Naive thymus-derived CD4-positive, alpha-beta T cell (primary cell): ENCODE data around the gene MAGI2. TPM values are rescaled to one million over a fixed set of nuclear protein-coding genes. Genes with fewer than 3 reads are reported as not detected.

Source experiments
- ATAC-seq: fragments of 150-1000 bp; cut with Tn5 transposase; 2 replicates; pipeline ENCODE4 v1.10.0; 2021; ENCODE audit warnings: mild to moderate bottlenecking, moderate library complexity
- CTCF ChIA-PET: fragments of 350-600 bp; sonication (Branson Sonifier 250); formaldehyde crosslinking; loops from one replicate; lab custom pipeline; 2021; ENCODE audit warnings: antibody characterized with exemption; lab: Charles Lee
- POLR2A ChIA-PET: fragments of 350-600 bp; sonication (Branson Sonifier 250); formaldehyde crosslinking; loops from one replicate; lab custom pipeline; 2021; ENCODE audit warnings: antibody characterized with exemption, inconsistent platforms; lab: Charles Lee
- DNase-seq, 9 donors: peaks; one replicate each; pipeline versions ENCODE4 v3.0.0 to v3.0.0-alpha.2; 2020 to 2022; ENCODE audit warnings: mixed read lengths in 1 of 9
- H3K27ac ChIP-seq: one replicate; pipeline ENCODE4 v1.7.0; 2013; ENCODE audit warnings: mild to moderate bottlenecking, low read depth, low read length, moderate library complexity
- H3K27me3 ChIP-seq, 2 donors: one replicate each; pipeline ENCODE4 v1.7.0; 2013; ENCODE audit warnings: low read length in 2 of 2, mild to moderate bottlenecking in 2 of 2, moderate library complexity in 2 of 2; ENCODE audit not compliant: control insufficient read depth in 2 of 2, insufficient read depth in 2 of 2
- H3K36me3 ChIP-seq, 3 experiments: 1 replicate in 2 of 3; 2 replicates in 1 of 3; pipeline ENCODE4 v1.7.0; 2013; ENCODE audit warnings: low read length in 3 of 3, mild to moderate bottlenecking in 3 of 3, moderate library complexity in 1 of 3; ENCODE audit not compliant: insufficient read depth in 3 of 3, control insufficient read depth in 2 of 3
- H3K4me1 ChIP-seq, 2 donors: one replicate each; pipeline ENCODE4 v1.7.0; 2013; ENCODE audit warnings: low read length in 2 of 2, mild to moderate bottlenecking in 2 of 2, moderate library complexity in 1 of 2; ENCODE audit not compliant: control insufficient read depth in 2 of 2, insufficient read depth in 2 of 2
- H3K4me3 ChIP-seq: 2 replicates; pipeline ENCODE4 v1.7.0; 2013; ENCODE audit warnings: mild to moderate bottlenecking, low read length
- H3K9me3 ChIP-seq, 3 experiments: 1 replicate in 2 of 3; 2 replicates in 1 of 3; pipeline ENCODE4 v1.7.0; 2013; ENCODE audit warnings: low read length in 3 of 3; ENCODE audit not compliant: control insufficient read depth in 2 of 3
- H3K27ac Mint-ChIP-seq, 9 donors: one replicate each; pipeline ENCODE4 v1.8.0; 2020 to 2022; ENCODE audit warnings: mixed read lengths in 9 of 9, mild to moderate bottlenecking in 8 of 9, moderate library complexity in 5 of 9, inconsistent platforms in 2 of 9
- H3K27me3 Mint-ChIP-seq, 5 donors: one replicate each; pipeline ENCODE4 v1.8.0; 2021 to 2022; ENCODE audit warnings: mixed read lengths in 5 of 5, mild to moderate bottlenecking in 1 of 5
- H3K36me3 Mint-ChIP-seq, 5 donors: one replicate each; pipeline ENCODE4 v1.8.0; 2020 to 2022; ENCODE audit warnings: mixed read lengths in 5 of 5, mild to moderate bottlenecking in 3 of 5, inconsistent platforms in 1 of 5
- H3K4me1 Mint-ChIP-seq, 7 donors: one replicate each; pipeline ENCODE4 v1.8.0; 2020 to 2022; ENCODE audit warnings: mixed read lengths in 7 of 7, mild to moderate bottlenecking in 3 of 7, inconsistent platforms in 1 of 7
- H3K4me3 Mint-ChIP-seq, 10 donors: one replicate each; pipeline ENCODE4 v1.8.0; 2020 to 2022; ENCODE audit warnings: mild to moderate bottlenecking in 10 of 10, mixed read lengths in 10 of 10, moderate library complexity in 6 of 10, inconsistent platforms in 2 of 10
- H3K9me3 Mint-ChIP-seq, 11 donors: one replicate each; pipeline ENCODE4 v1.8.0; 2020 to 2022; ENCODE audit warnings: mixed read lengths in 11 of 11, mild to moderate bottlenecking in 4 of 11, inconsistent platforms in 1 of 11, moderate library complexity in 1 of 11
- intact Hi-C, 2 donors: fragments of 100-400 bp; cut with micrococcal nuclease; formaldehyde crosslinking; loops; one replicate each; pipeline ENCODE4 v1.15.1; 2023
- polyA plus RNA-seq, 2 donors: library from polyadenylated mRNA; unstranded; fragments of 300-500 nt; fragmentation: Illumina TruSeq; gene quantifications; one replicate each; pipeline ENCODE4 v1.2.3, GENCODE V29; 2021
- total RNA-seq, 6 experiments: library from RNA in 5 of 6; stranded (reverse) in 5 of 6; gene quantifications; 1 replicate in 5 of 6; 2 replicates in 1 of 6; pipeline ENCODE4 v1.2.3 and lab custom pipeline; 2021 to 2026

MAGI2 gene
- total and polyA plus RNA-seq, 7 experiments from 2014 or later, result 0.05 to 0.67 (median 0.15) TPM; not detected in 3

GRCh38 chr7:78642751-78643150 is 810.7 kb downstream of the MAGI2 start:
- ATAC-seq (no peak), DNase-seq (no peak)
- H3K4me1 ChIP-seq, result no peaks in the 10 kb centered on the region
- ChIA-PET POLR2A (no interaction called here), CTCF (no interaction called here)
- no peaks in the 10 kb centered on the region for H3K27me3 ChIP-seq
- Mint-ChIP-seq H3K27ac (no peak overlapping the region), H3K9me3 (peaks cover 0 to 16% (median 1%) of the 10 kb centered on the region in 11 donors), H3K4me1 (no peaks in the 10 kb centered on the region), H3K36me3 (no peaks in the 10 kb centered on the region), H3K27me3 (no peaks in the 10 kb centered on the region), H3K4me3 (no peak overlapping the region)
- intact Hi-C loops, result no loop called here
- H3K27ac ChIP-seq, result no peak overlapping the region
- H3K4me3 ChIP-seq, result no peak overlapping the region
- H3K9me3 ChIP-seq, result no peaks in the 10 kb centered on the region
- no peaks in the 10 kb centered on the region for H3K36me3 ChIP-seq

GRCh38 chr7:78638364-78638763 is 815.1 kb downstream of the MAGI2 start:
- Mint-ChIP-seq H3K27ac (no peak overlapping the region), H3K4me3 (no peak overlapping the region), H3K4me1 (no peaks in the 10 kb centered on the region), H3K9me3 (peaks cover 0 to 13% (median 0%) of the 10 kb centered on the region in 11 donors), H3K36me3 (no peaks in the 10 kb centered on the region), H3K27me3 (no peaks in the 10 kb centered on the region)
- ChIA-PET CTCF (no interaction called here), POLR2A (no interaction called here)
- no peaks in the 10 kb centered on the region for H3K27me3 ChIP-seq
- ATAC-seq (no peak), DNase-seq (no peak)
- H3K27ac ChIP-seq, result no peak overlapping the region
- H3K4me1 ChIP-seq, result no peaks in the 10 kb centered on the region
- no peaks in the 10 kb centered on the region for H3K36me3 ChIP-seq
- H3K4me3 ChIP-seq, result no peak overlapping the region
- H3K9me3 ChIP-seq, result no peaks in the 10 kb centered on the region
- intact Hi-C loops, result no loop called here

- Histone ChIP-seq H3K27ac (no peak overlapping the region), H3K9me3 (no peaks in the 10 kb centered on the region), H3K27me3 (no peaks in the 10 kb centered on the region), H3K36me3 (no peaks in the 10 kb centered on the region), H3K4me3 (no peak overlapping the region), H3K4me1 (no peaks in the 10 kb centered on the region)
- Mint-ChIP-seq H3K27me3 (no peaks in the 10 kb centered on the region), H3K36me3 (no peaks in the 10 kb centered on the region), H3K27ac (no peak overlapping the region), H3K9me3 (peaks cover 0 to 18% (median 1%) of the 10 kb centered on the region in 11 donors), H3K4me3 (no peak overlapping the region), H3K4me1 (no peaks in the 10 kb centered on the region)
- ChIA-PET CTCF (no interaction called here), POLR2A (no interaction called here)
- DNase-seq, result no peak
- no peak for ATAC-seq
- intact Hi-C loops, result no loop called here
These were observed 816.7 kb downstream of the MAGI2 start for GRCh38 chr7:78636727-78637126.

GRCh38 chr7:78635026-78635793 is 818.3 kb downstream of the MAGI2 start:
- Histone ChIP-seq H3K4me1 (no peaks in the 10 kb centered on the region), H3K27ac (no peak overlapping the region), H3K9me3 (no peaks in the 10 kb centered on the region), H3K27me3 (no peaks in the 10 kb centered on the region), H3K4me3 (no peak overlapping the region), H3K36me3 (no peaks in the 10 kb centered on the region)
- intact Hi-C loops, result no loop called here
- H3K9me3 Mint-ChIP-seq, result peaks cover 0 to 26% (median 5%) of the 10 kb centered on the region in 11 donors
- no peaks in the 10 kb centered on the region for H3K36me3 Mint-ChIP-seq
- ATAC-seq, result no peak
- H3K4me1 Mint-ChIP-seq, result no peaks in the 10 kb centered on the region
- H3K27ac Mint-ChIP-seq, result no peak overlapping the region
- CTCF ChIA-PET, result no interaction called here
- no peaks in the 10 kb centered on the region for H3K27me3 Mint-ChIP-seq
- POLR2A ChIA-PET, result no interaction called here
- no peak for DNase-seq
- H3K4me3 Mint-ChIP-seq, result no peak overlapping the region

- CTCF ChIA-PET, result no interaction called here
These were observed 819.4 kb downstream of the MAGI2 start for GRCh38 chr7:78634093-78634492.

GRCh38 chr7:78620920-78621319 is 832.5 kb downstream of the MAGI2 start:
- intact Hi-C loops, result no loop called here
- H3K4me3 ChIP-seq, result no peak overlapping the region
- H3K4me1 ChIP-seq, result no peaks in the 10 kb centered on the region
- H3K27ac ChIP-seq, result no peak overlapping the region
- Mint-ChIP-seq H3K27me3 (no peaks in the 10 kb centered on the region), H3K9me3 (peaks cover 0 to 16% (median 2%) of the 10 kb centered on the region in 11 donors), H3K4me3 (no peak overlapping the region), H3K4me1 (no peaks in the 10 kb centered on the region), H3K36me3 (no peaks in the 10 kb centered on the region), H3K27ac (no peak overlapping the region)
- no peaks in the 10 kb centered on the region for H3K36me3 ChIP-seq
- no peak for ATAC-seq
- ChIA-PET POLR2A (no interaction called here), CTCF (no interaction called here)
- no peaks in the 10 kb centered on the region for H3K9me3 ChIP-seq
- no peaks in the 10 kb centered on the region for H3K27me3 ChIP-seq
- DNase-seq, result no peak

More at GRCh38 chr7:78634093-78634492, 819.4 kb downstream of the MAGI2 start:
- Histone ChIP-seq H3K36me3 (no peaks in the 10 kb centered on the region), H3K27ac (no peak overlapping the region), H3K9me3 (no peaks in the 10 kb centered on the region), H3K4me3 (no peak overlapping the region), H3K4me1 (no peaks in the 10 kb centered on the region), H3K27me3 (no peaks in the 10 kb centered on the region)
- ATAC-seq (no peak), DNase-seq (no peak)
- no peaks in the 10 kb centered on the region for H3K4me1 Mint-ChIP-seq
- intact Hi-C loops, result no loop called here
- POLR2A ChIA-PET, result no interaction called here
- H3K9me3 Mint-ChIP-seq, result peaks cover 0 to 26% (median 5%) of the 10 kb centered on the region in 11 donors
- no peak overlapping the region for H3K4me3 Mint-ChIP-seq
- no peak overlapping the region for H3K27ac Mint-ChIP-seq
- no peaks in the 10 kb centered on the region for H3K36me3 Mint-ChIP-seq
- H3K27me3 Mint-ChIP-seq, result no peaks in the 10 kb centered on the region

GRCh38 chr7:78616539-78616938 is 836.9 kb downstream of the MAGI2 start:
- Histone ChIP-seq H3K4me1 (no peaks in the 10 kb centered on the region), H3K27ac (no peak overlapping the region), H3K27me3 (no peaks in the 10 kb centered on the region), H3K4me3 (no peak overlapping the region), H3K9me3 (no peaks in the 10 kb centered on the region), H3K36me3 (no peaks in the 10 kb centered on the region)
- H3K27ac Mint-ChIP-seq, result no peak overlapping the region
- no peak overlapping the region for H3K4me3 Mint-ChIP-seq
- ChIA-PET POLR2A (no interaction called here), CTCF (no interaction called here)
- no peaks in the 10 kb centered on the region for H3K36me3 Mint-ChIP-seq
- peaks cover 0 to 11% (median 1%) of the 10 kb centered on the region in 11 donors for H3K9me3 Mint-ChIP-seq
- ATAC-seq (no peak), DNase-seq (no peak)
- no peaks in the 10 kb centered on the region for H3K27me3 Mint-ChIP-seq
- no peaks in the 10 kb centered on the region for H3K4me1 Mint-ChIP-seq
- intact Hi-C loops, result no loop called here
